ENCODE measurements around the gene CIC. TPM values are rescaled to one million over a fixed set of nuclear protein-coding genes. Genes with fewer than 3 reads are reported as not detected.
A peak's percentile ranks its signal among the peaks of the same experiment; 100 is the strongest.

The CIC gene
- total and polyA plus RNA-seq, 9 of the 15 experiments (the other 6 are each of a cell fraction or from before 2014, with no cell fraction given) = 0.07 to 44.7 (median 8.6) TPM

- TF ChIP-seq AFF4 (CRISPR knock-in tag; IDR thresholded peaks at IDR 0.05) (no peak), ZNF175 (CRISPR knock-in tag; IDR thresholded peaks at IDR 0.05; ENCODE audit: low read depth) (peak; percentile 89), POLR2B (IDR thresholded peaks at IDR 0.05; ENCODE audit: low read depth, partially characterized antibody) (peak; percentile 90), CGGBP1 (CRISPR knock-in tag; IDR thresholded peaks at IDR 0.05) (peak; percentile 59; the same call in 1 of the 2 replicates), PTBP1 (IDR thresholded peaks at IDR 0.05; ENCODE audit: low read depth, low read length) (no peak), ZFX (CRISPR knock-in tag; IDR thresholded peaks at IDR 0.05) (peak; percentile 94), UBTF (IDR thresholded peaks at IDR 0.05; ENCODE audit: borderline replicate concordance in 1 of 2, low read depth in 2 of 2, low read length in 2 of 2) (peak; percentile 5 to 59; a peak in 2 of 4 replicates), RNF2 (IDR thresholded peaks at IDR 0.05) (peak; percentile 65), PML (IDR thresholded peaks at IDR 0.05; ENCODE audit: low read length) (peak; percentile 89), ZNF165 (CRISPR knock-in tag; IDR thresholded peaks at IDR 0.05; ENCODE audit: borderline replicate concordance) (no peak; the same call in 1 of the 2 replicates), ELF1 (tag; IDR thresholded peaks at IDR 0.05) (peak; percentile 91), ZNF277 (CRISPR knock-in tag; IDR thresholded peaks at IDR 0.05; ENCODE audit: borderline replicate concordance) (no peak), NRF1 (conservative IDR thresholded peaks at IDR 0.05 in 1 of 2, IDR thresholded peaks at IDR 0.05 in 1 of 2) (peak; percentile 77 to 80)
These were observed 26.3 kb upstream of the CIC start, which contains the start of gene GSK3A (continued) for GRCh38 chr19:42242512-42243409.
